Panc1 (cell line): ENCODE results near the gene UBAP2L. TPM values are rescaled to one million over a fixed set of nuclear protein-coding genes. Genes with fewer than 3 reads are reported as not detected.

Experiments
- ATAC-seq: fragments of 200-7000 bp; cut with Tn5 transposase; 2 replicates; pipeline ENCODE4 v1.9.1; 2020; ENCODE audit warnings: mild to moderate bottlenecking, moderate library complexity
- BruUV-seq: library from RNA; stranded (reverse); fragments of 400-500 nt; replicated peaks from 2 replicates; lab custom pipeline; 2021; lab: Mats Ljungman, UMichigan
- CTCF ChIA-PET: fragments of 300-600 bp; sonication (Branson Sonifier 250); formaldehyde crosslinking; loops from one replicate; lab custom pipeline; 2022; ENCODE audit warnings: antibody characterized with exemption; lab: Charles Lee
- POLR2A ChIA-PET: fragments of 300-600 bp; sonication (Branson Sonifier 250); formaldehyde crosslinking; loops from one replicate; lab custom pipeline; 2022; ENCODE audit warnings: antibody characterized with exemption; lab: Charles Lee
- DNase-seq: peaks from one replicate; pipeline ENCODE4 v3.0.0-alpha.2; 2010; ENCODE audit warnings: low read depth, low spot score
- H3K27ac ChIP-seq: 2 replicates; pipeline ENCODE4 v1.5.1; 2011; ENCODE audit warnings: mild to moderate bottlenecking, low read length, inconsistent platforms
- H3K27me3 ChIP-seq: fragments of 200-500 bp; sonication (Bioruptor generic); 2 replicates; pipeline ENCODE4 v1.6.0; 2014; ENCODE audit warnings: low read length, inconsistent platforms; ENCODE audit not compliant: control insufficient read depth, insufficient read depth
- H3K36me3 ChIP-seq: fragments of 200-500 bp; sonication (Bioruptor generic); 2 replicates; pipeline ENCODE4 v1.5.1; 2014; ENCODE audit warnings: inconsistent platforms, mild to moderate bottlenecking, low read length, moderate library complexity; ENCODE audit not compliant: control insufficient read depth, insufficient read depth
- H3K4me1 ChIP-seq: 2 replicates; pipeline ENCODE4 v1.5.1; 2011; ENCODE audit warnings: inconsistent platforms, mild to moderate bottlenecking, low read length, moderate library complexity; ENCODE audit not compliant: control insufficient read depth, insufficient read depth
- H3K4me3 ChIP-seq, 2 experiments: 2 replicates each; pipeline ENCODE4 v1.5.1; 2011 to 2012; ENCODE audit warnings: low read depth in 2 of 2, low read length in 2 of 2, mild to moderate bottlenecking in 2 of 2, inconsistent platforms in 1 of 2, moderate library complexity in 1 of 2
- H3K9me3 ChIP-seq: fragments of 200-500 bp; sonication (Bioruptor generic); 2 replicates; pipeline ENCODE4 v1.5.1; 2014; ENCODE audit warnings: low read depth, mild to moderate bottlenecking, inconsistent platforms, low read length, moderate library complexity; ENCODE audit not compliant: control insufficient read depth, insufficient read depth
- POLR2AphosphoS5 ChIP-seq: IDR thresholded peaks from 2 replicates; pipeline ENCODE4 v1.6.1; 2012; ENCODE audit warnings: mild to moderate bottlenecking, low read depth, low read length, moderate library complexity
- REST ChIP-seq, 2 experiments: IDR thresholded peaks; 2 replicates each; pipeline ENCODE4 v1.6.1; 2011 to 2012; ENCODE audit warnings: low read depth in 2 of 2, control low read depth in 1 of 2, low read length in 1 of 2, mild to moderate bottlenecking in 1 of 2, moderate library complexity in 1 of 2; ENCODE audit not compliant: insufficient read depth in 1 of 2
- SIN3A ChIP-seq: IDR thresholded peaks from 2 replicates; pipeline ENCODE4 v1.6.1; 2012; ENCODE audit warnings: low read depth, mild to moderate bottlenecking, low read length, moderate library complexity, borderline replicate concordance; ENCODE audit not compliant: insufficient read depth
- TCF7L2 ChIP-seq: IDR thresholded peaks from 2 replicates; pipeline ENCODE4 v1.6.1; 2011; ENCODE audit warnings: mild to moderate bottlenecking, low read depth, low read length, inconsistent platforms
- in situ Hi-C: cut with HindIII; loops from 2 replicates; pipeline ENCODE4 v1.10.0; 2016; ENCODE audit warnings: low sequenced_read_pairs, low pct_unique_long_range_greater_than_20kb
- intact Hi-C: fragments of 100-400 bp; cut with micrococcal nuclease; formaldehyde crosslinking; loops from one replicate; pipeline ENCODE4 v1.10.0; 2022; ENCODE audit not compliant: unreplicated experiment
- total RNA-seq: library from RNA; stranded (reverse); gene quantifications from one replicate; pipeline ENCODE4 v1.2.1, GENCODE V29; 2021; ENCODE audit not compliant: unreplicated experiment
- TF ChIP-seq, protein P1 (sequence below): fragments of 450-650 bp; IDR thresholded peaks from 2 replicates; pipeline ENCODE4 v1.5.1; 2017; ENCODE audit warnings: mild to moderate bottlenecking

Gene UBAP2L
- total RNA-seq, 1 experiment from 2014 or later: 227 TPM

GRCh38 chr1:154178013-154178412 lies 42.7 kb upstream of the UBAP2L start:
- H3K27me3 ChIP-seq: no peaks in the 10 kb centered on the region
- no peaks in the 10 kb centered on the region for H3K9me3 ChIP-seq
- ATAC-seq (no peak), DNase-seq (no peak)
- peaks cover 19% of the 10 kb centered on the region for H3K36me3 ChIP-seq
- peaks cover 35% of the 10 kb centered on the region for H3K4me1 ChIP-seq
- TF ChIP-seq, protein P1, sequence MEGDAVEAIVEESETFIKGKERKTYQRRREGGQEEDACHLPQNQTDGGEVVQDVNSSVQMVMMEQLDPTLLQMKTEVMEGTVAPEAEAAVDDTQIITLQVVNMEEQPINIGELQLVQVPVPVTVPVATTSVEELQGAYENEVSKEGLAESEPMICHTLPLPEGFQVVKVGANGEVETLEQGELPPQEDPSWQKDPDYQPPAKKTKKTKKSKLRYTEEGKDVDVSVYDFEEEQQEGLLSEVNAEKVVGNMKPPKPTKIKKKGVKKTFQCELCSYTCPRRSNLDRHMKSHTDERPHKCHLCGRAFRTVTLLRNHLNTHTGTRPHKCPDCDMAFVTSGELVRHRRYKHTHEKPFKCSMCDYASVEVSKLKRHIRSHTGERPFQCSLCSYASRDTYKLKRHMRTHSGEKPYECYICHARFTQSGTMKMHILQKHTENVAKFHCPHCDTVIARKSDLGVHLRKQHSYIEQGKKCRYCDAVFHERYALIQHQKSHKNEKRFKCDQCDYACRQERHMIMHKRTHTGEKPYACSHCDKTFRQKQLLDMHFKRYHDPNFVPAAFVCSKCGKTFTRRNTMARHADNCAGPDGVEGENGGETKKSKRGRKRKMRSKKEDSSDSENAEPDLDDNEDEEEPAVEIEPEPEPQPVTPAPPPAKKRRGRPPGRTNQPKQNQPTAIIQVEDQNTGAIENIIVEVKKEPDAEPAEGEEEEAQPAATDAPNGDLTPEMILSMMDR: no peak
- no peak for TF ChIP-seq POLR2AphosphoS5
- TF ChIP-seq SIN3A: no peak
- no peak for TF ChIP-seq TCF7L2
- no peak for TF ChIP-seq REST (IDR thresholded peaks at IDR 0.05; ENCODE audit: insufficient read depth in 1 of 2, low read depth in 2 of 2, low read length in 1 of 2)
- in situ Hi-C loops (no loop called here), intact Hi-C loops (no loop called here)
- ChIA-PET POLR2A (no interaction called here), CTCF (no interaction called here)
- H3K27ac ChIP-seq: no peak overlapping the region
- H3K4me3 ChIP-seq: no peak overlapping the region
- no TSS peak for BruUV-seq

DNA sequence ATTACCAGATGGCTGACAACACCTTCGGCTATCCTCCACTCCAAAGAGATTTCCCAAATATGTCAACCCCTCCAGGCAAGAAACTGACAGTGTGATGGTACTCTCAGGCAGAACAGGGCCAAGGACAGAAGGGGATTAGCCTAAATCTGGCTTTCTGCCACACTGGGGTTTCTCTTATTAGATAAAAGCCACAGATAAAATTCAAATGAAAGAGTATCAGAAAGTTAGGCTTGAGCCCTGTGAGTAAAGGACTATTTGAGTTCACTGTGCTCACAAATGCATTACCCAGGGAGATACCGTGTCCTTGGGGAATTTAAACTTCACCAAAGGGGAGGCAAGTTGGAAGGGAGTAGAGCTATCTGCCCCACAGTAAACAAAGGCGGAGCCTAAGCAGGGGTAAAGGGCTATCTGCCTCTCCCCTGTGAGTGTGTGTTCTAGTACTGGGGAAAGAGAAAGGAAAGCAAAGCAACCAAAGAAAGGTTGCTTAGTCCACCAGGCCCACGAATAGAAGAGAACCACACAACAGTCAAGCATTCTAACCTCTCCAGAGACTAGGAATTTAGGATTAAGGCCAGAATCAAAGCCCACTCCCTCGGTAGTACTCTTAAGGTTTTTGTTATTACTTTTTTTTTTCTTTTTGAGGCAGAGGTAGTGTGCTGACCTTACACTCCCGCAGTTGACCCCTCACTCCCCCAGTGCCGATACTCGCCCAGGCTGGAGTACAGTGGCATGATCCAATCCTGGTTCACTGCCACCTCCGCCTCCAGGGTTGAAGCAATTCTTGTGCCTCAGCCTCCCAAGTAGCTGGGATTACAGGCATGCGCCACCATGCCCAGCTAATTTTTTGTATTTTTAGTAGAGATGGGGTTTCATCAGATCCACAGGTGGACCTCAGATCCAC lies 41.6 kb upstream of the UBAP2L start:
- BruUV-seq: no TSS peak
- Histone ChIP-seq H3K27me3 (no peaks in the 10 kb centered on the region), H3K36me3 (peaks cover 17% of the 10 kb centered on the region), H3K4me1 (peaks cover 40% of the 10 kb centered on the region), H3K4me3 (peak overlapping the region in 1 of 2 experiments; percentile 12; a peak in 1 of 4 replicates), H3K27ac (no peak overlapping the region), H3K9me3 (no peaks in the 10 kb centered on the region)
- no peak for TF ChIP-seq POLR2AphosphoS5
- no peak for TF ChIP-seq SIN3A
- TF ChIP-seq, protein P1: no peak
- no peak for TF ChIP-seq REST (IDR thresholded peaks at IDR 0.05; ENCODE audit: insufficient read depth in 1 of 2, low read depth in 2 of 2, low read length in 1 of 2)
- no peak for TF ChIP-seq TCF7L2
- CTCF ChIA-PET: no interaction called here
- intact Hi-C loops: no loop called here
- in situ Hi-C loops: no loop called here
- ATAC-seq (no peak), DNase-seq (no peak)
- POLR2A ChIA-PET: no interaction called here
